Colonic mucosa (tissue), 4 donors: Measurements from ENCODE around the gene SDHAF2. TPM values are rescaled to one million over a fixed set of nuclear protein-coding genes. Genes with fewer than 3 reads are reported as not detected.
"Not testable (repeated sequence)": the region's sequence is repeated elsewhere in the genome, so short reads cannot be mapped to it uniquely, and the experiment has no call there.

ENCODE experiments used
- DNase-seq: peaks from one replicate; pipeline ENCODE4 v3.0.0-alpha.2; 2020
- H3K27ac ChIP-seq: fragments of 200-600 bp; one replicate; pipeline ENCODE4 v1.8.0; 2021
- H3K27me3 ChIP-seq: fragments of 200-600 bp; one replicate; pipeline ENCODE4 v1.8.0; 2021
- H3K36me3 ChIP-seq: fragments of 200-600 bp; one replicate; pipeline ENCODE4 v1.8.0; 2021
- H3K4me1 ChIP-seq: fragments of 200-600 bp; one replicate; pipeline ENCODE4 v1.8.0; 2021; ENCODE audit warnings: mild to moderate bottlenecking
- H3K4me3 ChIP-seq: fragments of 200-600 bp; one replicate; pipeline ENCODE4 v1.8.0; 2021
- H3K9ac ChIP-seq, 2 donors: one replicate each; pipeline ENCODE4 v1.7.0; 2013; ENCODE audit warnings: control low read depth in 2 of 2, low read depth in 2 of 2, low read length in 2 of 2
- H3K9me3 ChIP-seq: fragments of 200-600 bp; one replicate; pipeline ENCODE4 v1.8.0; 2021
- intact Hi-C: fragments of 100-400 bp; cut with DNase I; formaldehyde crosslinking; loops from one replicate; pipeline ENCODE4 v1.14.1; 2022
- total RNA-seq, 2 donors: library from RNA; stranded (reverse); fragmentation: NEBNext Ultra II Directional in 1 of 2; extraction: Animal tissue kit (Norgen Biotek cat#: 25700) in 1 of 2; gene quantifications; one replicate each; pipeline ENCODE4 v1.2.1, GENCODE V29; 2021
- TF ChIP-seq, protein P1 (sequence below): fragments of 200-600 bp; IDR thresholded peaks from one replicate; pipeline ENCODE4 v1.8.0; 2022; ENCODE audit warnings: antibody characterized with exemption, mild to moderate bottlenecking
- donor health status: healthy.
- donor health status: DM: no; HTN: no; CAD: no.
- donor health status: DM: no; HTN: no; CAD: no.

SDHAF2 gene
- total RNA-seq, 2 donors from 2014 or later, result 38.3 to 38.5 TPM

DNA sequence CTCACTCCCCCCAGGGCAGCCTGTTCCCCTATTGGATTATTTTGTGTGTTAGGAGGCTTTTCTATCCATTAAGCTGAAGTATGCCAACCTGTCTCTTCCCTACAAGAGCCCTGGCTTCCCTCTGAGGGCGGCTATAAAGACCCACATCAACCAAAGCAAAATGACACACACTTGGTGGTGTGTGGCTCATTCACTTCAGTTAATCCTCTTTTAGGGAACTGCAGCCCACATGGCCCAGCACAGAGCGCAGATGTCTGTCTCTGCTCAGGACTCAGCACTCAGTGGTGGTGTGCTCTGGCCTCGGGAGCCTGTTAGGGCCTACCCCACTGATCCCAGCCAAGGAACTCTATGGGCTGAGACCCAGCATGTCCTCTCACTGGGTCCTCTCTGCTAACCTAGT is 46.4 kb downstream of the SDHAF2 start:
- Histone ChIP-seq H3K9ac (no peak overlapping the region), H3K36me3 (no peaks in the 10 kb centered on the region), H3K27me3 (no peaks in the 10 kb centered on the region), H3K4me3 (no peak overlapping the region), H3K27ac (no peak overlapping the region), H3K4me1 (no peaks in the 10 kb centered on the region), H3K9me3 (no peaks in the 10 kb centered on the region)
- intact Hi-C loops, result loop anchor here (2.0 to 5.0 kb wide), 2 partner anchors 40 to 161 kb away; no protein-coding TSS in a partner anchor
- DNase-seq, result no peak
- TF ChIP-seq, protein P1, sequence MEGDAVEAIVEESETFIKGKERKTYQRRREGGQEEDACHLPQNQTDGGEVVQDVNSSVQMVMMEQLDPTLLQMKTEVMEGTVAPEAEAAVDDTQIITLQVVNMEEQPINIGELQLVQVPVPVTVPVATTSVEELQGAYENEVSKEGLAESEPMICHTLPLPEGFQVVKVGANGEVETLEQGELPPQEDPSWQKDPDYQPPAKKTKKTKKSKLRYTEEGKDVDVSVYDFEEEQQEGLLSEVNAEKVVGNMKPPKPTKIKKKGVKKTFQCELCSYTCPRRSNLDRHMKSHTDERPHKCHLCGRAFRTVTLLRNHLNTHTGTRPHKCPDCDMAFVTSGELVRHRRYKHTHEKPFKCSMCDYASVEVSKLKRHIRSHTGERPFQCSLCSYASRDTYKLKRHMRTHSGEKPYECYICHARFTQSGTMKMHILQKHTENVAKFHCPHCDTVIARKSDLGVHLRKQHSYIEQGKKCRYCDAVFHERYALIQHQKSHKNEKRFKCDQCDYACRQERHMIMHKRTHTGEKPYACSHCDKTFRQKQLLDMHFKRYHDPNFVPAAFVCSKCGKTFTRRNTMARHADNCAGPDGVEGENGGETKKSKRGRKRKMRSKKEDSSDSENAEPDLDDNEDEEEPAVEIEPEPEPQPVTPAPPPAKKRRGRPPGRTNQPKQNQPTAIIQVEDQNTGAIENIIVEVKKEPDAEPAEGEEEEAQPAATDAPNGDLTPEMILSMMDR, result no peak

DNA sequence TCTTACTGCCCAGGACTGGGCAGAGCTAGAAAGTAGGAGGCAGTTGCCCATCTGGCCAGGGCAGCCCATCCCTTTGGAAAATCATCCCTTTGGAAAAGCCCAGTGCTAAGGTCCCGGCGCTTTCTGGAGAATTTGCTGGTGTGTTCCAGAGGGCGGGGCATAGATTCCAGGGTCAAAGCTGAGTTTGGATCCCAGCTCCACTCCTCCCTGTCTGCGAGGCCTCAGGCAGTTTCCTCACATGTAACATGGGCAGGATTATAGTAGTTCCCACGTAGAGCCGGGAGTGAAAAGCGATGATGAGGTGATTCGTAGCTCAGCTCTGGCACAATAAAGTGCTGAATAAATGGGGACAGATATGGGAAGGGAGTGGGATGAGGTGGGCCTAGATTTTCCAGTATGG is 47.2 kb downstream of the SDHAF2 start:
- peak; percentile 39 for DNase-seq
- Histone ChIP-seq H3K4me3 (no peak overlapping the region), H3K4me1 (no peaks in the 10 kb centered on the region), H3K27me3 (no peaks in the 10 kb centered on the region), H3K36me3 (no peaks in the 10 kb centered on the region), H3K9ac (peak overlapping the region in 1 of 2 donors; percentile 43), H3K27ac (no peak overlapping the region), H3K9me3 (no peaks in the 10 kb centered on the region)
- intact Hi-C loops, result loop anchor here (2.0 to 5.0 kb wide), 2 partner anchors 40 to 160 kb away; no protein-coding TSS in a partner anchor
- TF ChIP-seq, protein P1, result no peak

DNA sequence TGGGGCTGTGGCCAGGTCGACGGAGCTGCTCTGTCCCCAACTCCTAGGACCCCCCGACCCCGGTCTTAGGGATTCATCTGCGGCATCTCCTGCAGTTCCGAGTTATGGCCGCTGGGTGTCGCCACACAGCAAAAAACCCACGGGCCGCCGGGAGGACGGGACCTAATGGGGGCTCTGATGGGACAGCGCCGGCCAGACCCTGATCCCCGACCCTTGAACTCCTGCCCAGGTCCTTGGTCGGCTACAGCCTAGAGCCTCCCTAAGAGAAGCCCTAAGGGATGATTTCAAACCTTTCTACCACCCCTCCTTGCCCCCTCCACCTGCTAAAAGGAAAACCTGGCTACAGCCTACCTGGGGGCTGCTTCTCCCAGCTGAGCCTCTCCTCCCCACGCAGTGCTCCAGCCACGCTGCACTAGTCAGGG is 47.8 kb downstream of the SDHAF2 start:
- Histone ChIP-seq H3K27me3 (no peaks in the 10 kb centered on the region), H3K4me1 (no peaks in the 10 kb centered on the region), H3K9ac (no peak overlapping the region), H3K36me3 (no peaks in the 10 kb centered on the region), H3K27ac (no peak overlapping the region), H3K9me3 (no peaks in the 10 kb centered on the region), H3K4me3 (no peak overlapping the region)
- peak; percentile 54 for DNase-seq
- intact Hi-C loops, result loop anchor here (2.0 to 5.0 kb wide), 2 partner anchors 39 to 160 kb away; no protein-coding TSS in a partner anchor
- TF ChIP-seq, protein P1, result peak; percentile 95

DNA sequence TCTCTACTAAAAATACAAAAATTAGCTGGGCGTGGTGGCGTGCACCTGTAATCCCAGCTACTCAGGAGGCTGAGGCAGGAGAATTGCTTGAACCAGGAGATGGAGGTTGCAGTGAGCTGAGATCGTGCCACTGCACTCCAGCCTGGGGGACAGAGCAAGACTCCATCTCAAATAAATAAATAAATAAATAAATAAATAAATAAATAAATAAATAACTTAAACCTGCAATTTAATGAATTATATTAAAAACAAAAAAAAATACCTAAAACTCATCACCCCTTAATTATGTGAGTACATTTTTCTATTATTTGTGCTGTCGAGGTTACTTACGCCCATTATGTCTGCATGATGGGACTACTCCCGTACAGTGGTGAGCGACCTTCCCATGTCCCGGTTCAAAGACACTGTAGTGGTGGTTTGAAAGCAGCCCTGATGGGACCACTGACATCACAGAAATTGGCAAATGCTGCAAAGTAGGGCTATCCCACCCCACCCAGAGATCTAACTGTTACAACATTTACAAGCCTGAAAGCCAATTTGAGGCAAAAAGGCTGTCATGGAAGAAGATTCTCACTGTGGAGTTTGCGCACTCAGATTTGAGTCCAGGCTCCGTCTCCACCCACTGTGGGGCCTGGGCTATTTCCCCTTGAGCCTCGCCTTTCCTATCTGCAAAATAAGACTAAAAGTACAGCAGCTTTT is 49.6 kb downstream of the SDHAF2 start:
- intact Hi-C loops, result loop anchor here (5.0 kb wide), 1 partner anchor 158 kb away; no protein-coding TSS in a partner anchor
- H3K27me3 ChIP-seq, H3K36me3 ChIP-seq, H3K4me3 ChIP-seq, DNase-seq, H3K4me1 ChIP-seq, H3K9me3 ChIP-seq, H3K27ac ChIP-seq, H3K9ac ChIP-seq: not testable (repeated sequence)

DNA sequence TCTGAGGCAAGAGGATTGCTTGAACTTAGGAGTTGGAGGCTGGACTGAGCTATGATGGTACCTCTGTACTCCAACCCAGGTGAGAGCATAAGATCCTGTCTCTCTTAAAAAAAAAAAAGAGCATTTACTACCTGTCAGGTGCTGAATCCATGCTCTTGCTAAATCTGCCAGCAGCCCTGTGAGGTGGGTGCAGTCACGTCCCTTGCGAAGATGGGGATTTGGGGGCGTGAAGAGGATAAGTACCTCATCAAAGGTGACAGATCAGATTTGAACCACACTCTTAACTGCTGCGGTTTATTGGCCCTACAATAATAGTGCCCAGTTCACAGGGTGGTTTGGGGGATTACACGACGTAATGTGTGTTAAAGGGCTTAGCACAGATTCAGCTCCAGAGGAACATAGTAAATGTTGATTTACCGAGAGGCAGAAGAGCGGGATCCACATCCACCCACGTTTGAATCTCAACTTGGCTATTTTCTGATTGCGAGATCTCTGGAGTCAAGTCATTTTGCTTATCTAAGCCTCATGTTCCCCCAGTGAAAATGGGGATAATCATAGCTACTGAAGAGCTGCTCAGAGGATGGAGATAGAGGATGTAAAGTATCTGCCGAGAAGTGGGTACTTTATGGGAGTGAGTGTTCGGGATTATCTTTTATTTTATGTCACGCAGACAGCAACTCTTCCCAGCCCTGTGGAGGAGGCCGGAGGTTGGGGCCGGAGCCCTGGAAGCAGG is 50.5 kb downstream of the SDHAF2 start:
- Histone ChIP-seq H3K9ac (no peak overlapping the region), H3K9me3 (no peaks in the 10 kb centered on the region), H3K4me1 (no peaks in the 10 kb centered on the region), H3K36me3 (no peaks in the 10 kb centered on the region), H3K27me3 (no peaks in the 10 kb centered on the region), H3K4me3 (no peak overlapping the region), H3K27ac (no peak overlapping the region)
- intact Hi-C loops, result no loop called here
- no peak for DNase-seq
- TF ChIP-seq, protein P1, result no peak

DNA sequence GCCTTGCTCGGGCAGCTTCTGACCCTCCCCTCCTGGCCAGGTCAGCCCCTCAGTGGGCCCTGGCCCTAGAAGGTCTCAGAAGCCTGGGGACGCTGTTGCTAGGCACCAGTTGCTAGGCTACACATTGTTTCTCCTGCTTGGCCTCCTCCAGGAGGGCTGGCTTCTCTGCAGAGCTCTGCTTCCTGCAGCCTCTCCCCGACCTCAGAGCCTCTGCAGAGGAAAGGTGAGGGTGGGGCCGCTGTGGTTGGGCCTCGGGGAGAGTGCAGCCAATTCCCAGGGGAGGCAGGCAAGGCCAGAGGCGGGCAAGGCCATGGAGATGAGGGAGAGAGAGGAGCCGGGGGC is 51.0 kb downstream of the SDHAF2 start:
- Histone ChIP-seq H3K27me3 (no peaks in the 10 kb centered on the region), H3K9ac (no peak overlapping the region), H3K4me3 (no peak overlapping the region), H3K27ac (no peak overlapping the region), H3K36me3 (no peaks in the 10 kb centered on the region), H3K9me3 (no peaks in the 10 kb centered on the region), H3K4me1 (no peaks in the 10 kb centered on the region)
- intact Hi-C loops, result no loop called here
- DNase-seq, result peak; percentile 29
- TF ChIP-seq, protein P1, result no peak
